ENCODE data around the gene MAP4.
"Not testable (repeated sequence)": the region's sequence is repeated elsewhere in the genome, so short reads cannot be mapped to it uniquely, and the experiment has no call there.

Gene MAP4, protein sequence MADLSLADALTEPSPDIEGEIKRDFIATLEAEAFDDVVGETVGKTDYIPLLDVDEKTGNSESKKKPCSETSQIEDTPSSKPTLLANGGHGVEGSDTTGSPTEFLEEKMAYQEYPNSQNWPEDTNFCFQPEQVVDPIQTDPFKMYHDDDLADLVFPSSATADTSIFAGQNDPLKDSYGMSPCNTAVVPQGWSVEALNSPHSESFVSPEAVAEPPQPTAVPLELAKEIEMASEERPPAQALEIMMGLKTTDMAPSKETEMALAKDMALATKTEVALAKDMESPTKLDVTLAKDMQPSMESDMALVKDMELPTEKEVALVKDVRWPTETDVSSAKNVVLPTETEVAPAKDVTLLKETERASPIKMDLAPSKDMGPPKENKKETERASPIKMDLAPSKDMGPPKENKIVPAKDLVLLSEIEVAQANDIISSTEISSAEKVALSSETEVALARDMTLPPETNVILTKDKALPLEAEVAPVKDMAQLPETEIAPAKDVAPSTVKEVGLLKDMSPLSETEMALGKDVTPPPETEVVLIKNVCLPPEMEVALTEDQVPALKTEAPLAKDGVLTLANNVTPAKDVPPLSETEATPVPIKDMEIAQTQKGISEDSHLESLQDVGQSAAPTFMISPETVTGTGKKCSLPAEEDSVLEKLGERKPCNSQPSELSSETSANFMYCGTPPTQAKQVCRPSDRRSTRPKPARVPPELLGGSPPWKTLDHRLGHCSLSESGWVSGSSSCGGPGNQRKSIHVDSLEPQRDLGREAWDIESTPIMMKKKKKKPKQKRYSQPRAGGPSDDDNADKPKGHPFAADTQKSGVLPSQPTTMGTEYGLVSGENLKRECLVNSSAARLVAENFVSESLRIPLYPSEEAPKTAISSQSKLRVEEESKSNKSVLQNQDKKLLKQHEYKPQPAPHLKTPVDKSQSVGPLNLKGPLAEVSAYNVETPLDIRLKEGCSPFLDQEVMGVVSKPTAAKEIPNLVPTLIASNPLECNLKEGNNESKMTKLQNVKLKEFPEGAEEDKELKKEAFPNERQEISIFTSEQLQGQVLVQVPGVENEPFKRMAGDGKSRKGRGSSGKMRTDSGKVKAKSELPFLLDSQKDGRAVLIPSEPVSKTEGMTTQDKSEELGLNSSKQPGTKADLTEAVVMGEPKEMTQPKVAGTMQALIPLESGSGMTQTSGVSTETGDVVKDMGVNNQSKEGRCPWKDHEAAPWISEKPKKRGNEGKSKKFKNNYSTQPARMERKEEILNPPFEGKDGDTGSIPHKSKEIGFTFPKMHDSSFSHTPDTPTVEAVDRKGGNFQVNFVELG (N-terminal part only)

DNA sequence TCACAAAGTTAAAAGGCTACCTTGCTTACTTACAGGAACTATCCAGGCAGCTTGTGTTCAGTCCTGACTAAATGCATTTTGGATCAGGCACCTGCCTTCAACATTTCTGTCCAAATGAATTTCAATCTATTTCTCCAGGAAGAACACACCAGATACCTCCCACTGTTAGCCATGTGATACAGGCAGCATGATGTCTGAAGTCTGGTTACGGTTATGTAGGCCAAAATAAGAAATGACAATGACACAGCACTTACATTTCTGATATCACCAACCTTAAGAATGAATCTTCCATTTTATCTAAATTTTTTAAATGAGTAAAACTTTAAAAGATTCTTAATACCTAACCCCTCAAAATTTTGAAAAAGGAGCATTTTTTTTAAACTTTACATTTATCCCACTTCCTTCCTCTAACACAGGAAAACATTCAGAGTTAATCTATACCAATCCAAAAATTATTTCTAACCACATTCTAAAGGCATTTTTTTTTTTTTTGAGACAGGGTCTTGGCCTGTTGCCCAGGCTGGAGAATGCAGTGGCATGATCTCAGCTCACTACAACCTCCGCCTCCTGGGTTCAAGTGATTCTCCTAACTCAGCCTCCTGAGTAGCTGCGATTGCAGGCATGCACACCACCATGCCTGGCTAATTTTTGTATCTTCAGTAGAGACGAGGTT lies at the start of gene MAP4:
Gene MAP4 (minus strand): TSS at position 116 of the 673 bp plus-strand sequence. CDS start 17,556 bp downstream, outside the sequence.
- DNase-seq (ENCODE audit: low read depth in 2 of 3, low spot score in 1 of 3): no peak

DNA sequence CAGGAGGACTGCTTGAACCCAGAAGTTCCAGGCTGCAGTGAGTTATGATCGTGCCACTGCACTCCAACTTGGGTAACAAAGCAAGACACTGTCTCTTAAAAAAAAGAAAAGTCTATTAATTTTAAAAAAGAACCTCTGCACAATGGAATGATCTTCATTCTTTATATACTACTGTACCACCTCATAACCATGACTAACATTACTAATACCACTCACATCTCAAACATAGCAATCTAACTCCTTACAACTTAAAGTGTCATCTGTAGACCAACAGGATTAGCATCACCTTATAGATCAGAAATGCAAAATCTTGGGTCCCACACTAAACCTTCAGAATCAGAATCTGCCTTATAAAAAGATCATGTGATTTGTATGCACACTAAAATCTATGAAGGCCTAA lies 48.8 kb upstream of the MAP4 start:
- DNase-seq (ENCODE audit: low read depth in 2 of 3, low spot score in 1 of 3): no peak

DNA sequence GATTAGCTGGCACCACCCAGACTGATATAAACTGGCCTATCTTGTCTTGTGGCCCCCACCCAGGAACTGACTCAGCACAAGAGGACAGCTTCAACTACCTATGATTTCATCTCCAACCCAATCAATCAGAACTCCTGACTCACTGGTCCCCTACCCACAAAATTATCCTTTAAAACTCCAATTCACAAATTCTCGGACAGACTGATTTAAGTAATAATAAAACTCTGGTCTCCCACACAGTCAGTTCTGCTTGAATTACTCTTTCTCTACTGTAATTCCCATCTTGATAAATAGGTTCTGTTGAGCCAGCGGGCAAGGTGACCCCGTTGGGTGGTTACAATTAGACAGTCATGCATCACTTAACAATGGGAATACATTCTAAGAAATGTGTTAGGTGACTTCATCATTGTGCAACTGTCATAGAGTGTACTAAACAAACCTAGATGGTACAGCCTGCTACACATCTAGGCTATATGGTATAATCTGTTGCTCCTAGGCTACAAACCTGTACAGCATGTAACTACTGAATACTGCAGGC lies 48.1 kb upstream of the MAP4 start:
- no peak for DNase-seq (ENCODE audit: low read depth in 2 of 3, low spot score in 1 of 3)

DNA sequence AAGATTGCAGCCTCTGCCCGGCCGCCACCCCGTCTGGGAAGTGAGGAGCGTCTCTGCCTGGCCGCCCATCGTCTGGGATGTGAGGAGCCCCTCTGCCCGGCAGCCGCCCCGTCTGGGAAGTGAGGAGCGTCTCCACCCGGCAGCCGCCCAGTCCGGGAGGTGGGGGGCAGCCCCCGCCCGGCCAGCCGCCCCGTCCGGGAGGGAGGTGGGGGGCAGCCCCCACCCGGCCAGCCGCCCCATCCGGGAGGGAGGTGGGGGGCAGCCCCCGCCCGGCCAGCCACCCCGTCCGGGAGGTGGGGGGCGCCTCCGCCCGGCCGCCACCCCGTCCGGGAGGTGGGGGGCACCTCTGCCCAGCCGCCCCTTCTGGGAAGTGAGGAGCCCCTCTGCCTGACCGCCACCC lies 45.4 kb upstream of the MAP4 start:
- not testable (repeated sequence) for DNase-seq (ENCODE audit: low read depth in 2 of 3, low spot score in 1 of 3)

DNA sequence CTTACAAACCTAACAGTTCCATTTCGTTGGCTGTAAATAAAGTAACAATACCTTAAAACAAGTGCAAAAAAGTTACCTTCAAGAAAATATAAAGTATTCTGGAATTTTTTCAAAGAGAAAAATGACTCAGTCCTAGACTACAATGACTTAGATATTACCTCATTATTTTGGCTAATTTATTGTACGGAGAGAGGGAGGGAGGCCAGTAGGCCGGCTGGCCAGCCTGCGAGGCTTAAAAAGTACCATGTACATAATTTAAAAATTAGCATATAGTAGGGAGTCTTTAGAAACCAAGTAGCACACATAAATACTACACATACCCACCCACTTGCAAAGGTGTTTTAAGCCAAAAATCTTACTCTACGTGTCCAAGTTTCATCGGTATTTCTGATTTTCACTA lies 41.9 kb upstream of the MAP4 start:
- DNase-seq (ENCODE audit: low read depth in 2 of 3, low spot score in 1 of 3): no peak

DNA sequence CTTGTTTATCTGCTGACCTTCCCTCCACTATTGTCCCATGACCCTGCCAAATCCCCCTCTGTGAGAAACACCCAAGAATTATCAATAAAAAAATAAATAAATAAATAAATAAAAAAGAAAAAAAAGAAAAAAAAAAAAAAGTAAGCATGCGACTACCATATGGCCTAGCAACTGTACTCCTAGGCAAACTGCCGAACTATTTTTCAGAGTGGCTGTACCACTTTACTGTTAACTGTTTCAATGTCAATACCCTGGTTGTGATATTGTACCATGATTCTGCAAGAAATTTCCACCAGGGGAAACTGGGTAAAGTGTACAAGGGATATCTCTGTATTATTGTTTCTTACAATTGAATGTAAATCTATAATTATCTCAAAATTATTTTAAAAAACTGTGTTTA lies 41.3 kb upstream of the MAP4 start:
- no peak for DNase-seq (ENCODE audit: low read depth in 2 of 3, low spot score in 1 of 3)

DNA sequence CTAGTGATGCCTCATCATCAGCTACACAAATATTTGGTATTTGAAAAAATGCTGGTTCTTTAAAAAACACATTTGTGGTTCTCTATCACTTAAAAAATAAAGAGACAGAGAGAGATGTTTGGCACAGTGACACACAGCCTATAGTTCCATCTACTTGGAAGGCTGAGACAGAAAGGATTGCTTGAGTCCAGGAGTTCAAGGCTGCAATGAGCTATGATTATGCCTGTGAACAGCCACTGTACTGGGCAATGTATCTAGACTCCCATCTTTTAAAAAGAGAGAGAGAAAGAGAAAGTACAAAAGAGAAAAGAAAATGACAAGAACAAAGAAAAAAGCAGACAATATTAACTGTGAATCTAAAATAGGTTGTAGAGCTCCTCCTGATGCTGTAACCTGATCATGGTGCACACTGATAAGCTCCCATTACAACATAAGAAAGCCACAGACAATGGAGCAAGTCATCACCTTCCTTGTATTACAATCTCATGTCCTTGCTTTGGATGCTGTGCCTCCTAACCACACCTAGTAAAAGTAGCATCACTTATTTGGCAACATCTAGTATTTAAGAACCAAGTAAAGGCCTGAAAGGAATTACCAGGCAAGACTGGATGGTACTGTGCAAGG lies 31.7 kb upstream of the MAP4 start:
- no peak for DNase-seq (ENCODE audit: low read depth in 2 of 3, low spot score in 1 of 3)

DNA sequence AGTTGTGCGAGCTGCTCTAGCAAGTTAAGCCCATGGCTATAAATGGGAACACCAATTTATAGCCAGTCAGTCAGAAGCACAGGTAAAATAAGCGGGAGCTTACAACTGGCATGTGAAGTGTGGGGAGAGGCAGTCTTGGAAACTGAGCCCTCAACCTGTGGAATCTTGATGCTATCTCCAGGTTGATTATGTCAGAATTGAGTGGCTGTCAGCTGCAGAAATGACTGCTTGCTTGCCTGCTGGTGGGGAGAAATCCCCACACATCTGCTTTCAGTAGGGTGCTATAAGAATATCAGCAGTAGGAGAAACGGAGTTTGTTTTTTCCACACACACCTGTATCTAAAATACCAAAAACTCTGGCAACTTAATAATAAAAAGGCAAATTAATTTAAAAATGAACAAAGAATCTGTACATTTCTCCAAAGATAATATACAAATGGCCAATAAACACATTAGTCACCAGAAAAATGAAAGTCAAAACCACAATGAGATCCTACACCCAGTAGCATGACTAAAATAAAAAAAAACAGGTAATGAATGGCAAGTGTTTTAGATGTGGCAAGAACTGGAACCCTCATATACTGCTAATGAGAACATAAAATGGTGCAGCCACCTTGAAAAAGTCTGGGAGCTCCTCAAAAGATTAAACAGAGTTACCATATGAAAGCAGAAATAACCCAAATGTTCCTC lies 26.0 kb upstream of the MAP4 start:
- no peak for DNase-seq (ENCODE audit: low read depth in 2 of 3, low spot score in 1 of 3)

DNA sequence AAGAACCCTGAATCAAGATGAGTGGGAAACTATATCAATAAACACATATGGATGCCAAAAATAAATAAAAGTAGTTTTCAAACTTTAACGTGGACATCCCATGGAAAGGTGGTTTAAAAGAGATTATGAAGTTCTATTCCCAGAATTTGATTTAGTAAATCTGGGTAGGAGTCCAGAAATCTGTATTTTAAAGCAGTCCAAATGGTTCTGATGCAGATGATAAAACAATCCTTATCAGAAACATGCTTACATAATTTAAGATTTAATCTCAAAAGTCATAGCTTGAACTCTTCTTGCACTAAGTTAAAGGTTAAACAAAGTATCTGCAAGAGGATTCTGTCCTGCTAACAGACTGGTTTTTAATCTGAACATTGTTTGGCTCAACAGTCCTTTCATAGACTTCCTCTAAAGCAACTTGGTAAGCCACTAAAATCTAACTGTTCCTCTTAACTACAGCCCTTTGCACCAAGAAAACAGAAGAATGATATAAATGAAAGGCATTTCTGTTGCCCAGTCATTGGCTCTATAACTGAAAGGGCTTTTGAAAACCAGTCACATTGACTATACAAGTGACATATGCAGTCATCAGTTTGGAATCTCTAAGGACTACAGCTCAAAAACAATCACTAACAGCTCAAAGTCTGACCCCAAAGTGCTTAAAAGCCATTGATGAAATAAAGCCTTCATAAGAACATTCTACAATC lies 23.4 kb upstream of the MAP4 start:
- no peak for DNase-seq (ENCODE audit: low read depth in 2 of 3, low spot score in 1 of 3)

DNA sequence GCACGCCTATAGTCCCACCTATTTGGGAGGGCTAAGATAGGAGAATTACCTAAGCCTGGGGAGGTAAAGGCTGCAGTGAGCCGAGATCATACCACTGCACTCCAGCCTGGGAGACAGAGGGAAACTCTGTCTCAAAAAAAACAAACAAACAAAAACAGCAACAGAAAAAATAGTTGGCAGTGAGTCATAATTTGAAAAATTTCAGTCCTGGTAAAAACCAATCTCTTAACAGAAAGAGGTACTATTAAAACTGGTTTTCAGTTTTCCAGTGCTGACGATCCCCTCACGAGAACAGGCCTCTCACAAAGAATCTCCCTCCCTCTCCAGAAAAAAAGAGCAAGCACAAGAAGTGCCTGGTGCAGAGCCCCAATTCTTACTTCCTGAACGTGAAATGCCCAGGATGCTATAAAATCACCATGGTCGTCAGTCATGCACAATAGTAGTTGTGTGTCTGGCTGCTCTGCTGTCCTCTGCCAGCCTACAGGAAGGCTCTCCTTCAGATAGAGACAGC lies 22.8 kb upstream of the MAP4 start:
- no peak for DNase-seq (ENCODE audit: low read depth in 2 of 3, low spot score in 1 of 3)

DNA sequence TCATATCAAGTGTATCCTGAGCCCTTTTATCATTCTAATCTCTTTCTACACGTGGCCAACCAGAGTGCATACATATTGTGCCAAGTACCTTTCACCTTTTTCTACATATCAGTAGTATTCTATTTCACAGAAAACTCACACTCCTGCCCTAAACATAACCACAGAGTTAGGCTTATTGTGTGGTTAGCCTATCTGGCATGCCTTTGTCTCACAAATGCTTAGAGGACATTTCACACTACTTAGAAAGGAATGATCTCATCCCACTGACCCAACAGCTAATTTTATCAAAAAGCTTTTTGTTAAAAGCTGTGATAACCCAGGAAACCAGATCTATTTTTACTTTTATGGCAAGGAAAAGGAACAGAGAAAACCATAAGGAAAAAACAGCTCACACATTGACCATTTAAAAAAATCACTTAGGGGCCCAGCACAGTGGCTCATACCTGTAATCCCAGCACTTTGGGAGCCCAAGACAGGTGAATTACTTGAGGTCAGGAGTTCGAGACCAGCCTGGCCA lies 17.8 kb upstream of the MAP4 start:
- DNase-seq (ENCODE audit: low read depth in 2 of 3, low spot score in 1 of 3): no peak

DNA sequence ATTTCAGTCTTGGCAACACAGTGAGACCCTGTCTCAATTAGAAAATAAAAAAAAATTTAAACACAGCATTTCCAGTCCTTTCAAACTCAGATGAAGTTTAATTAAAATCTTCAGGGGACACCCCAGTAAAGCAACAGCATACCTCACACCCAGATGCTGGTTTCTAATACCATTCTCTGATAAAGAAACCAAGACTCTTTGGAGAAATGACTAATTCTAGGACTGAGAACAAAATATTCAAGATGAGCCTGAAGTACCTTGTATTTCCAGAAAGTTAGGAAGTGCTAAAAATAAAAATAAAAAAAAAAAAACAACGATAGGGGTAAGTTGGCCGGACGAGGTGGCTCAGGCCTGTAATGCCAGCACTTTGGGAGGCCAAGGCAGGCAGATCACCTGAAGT lies 14.0 kb upstream of the MAP4 start:
- no peak for DNase-seq (ENCODE audit: low read depth in 2 of 3, low spot score in 1 of 3)

DNA sequence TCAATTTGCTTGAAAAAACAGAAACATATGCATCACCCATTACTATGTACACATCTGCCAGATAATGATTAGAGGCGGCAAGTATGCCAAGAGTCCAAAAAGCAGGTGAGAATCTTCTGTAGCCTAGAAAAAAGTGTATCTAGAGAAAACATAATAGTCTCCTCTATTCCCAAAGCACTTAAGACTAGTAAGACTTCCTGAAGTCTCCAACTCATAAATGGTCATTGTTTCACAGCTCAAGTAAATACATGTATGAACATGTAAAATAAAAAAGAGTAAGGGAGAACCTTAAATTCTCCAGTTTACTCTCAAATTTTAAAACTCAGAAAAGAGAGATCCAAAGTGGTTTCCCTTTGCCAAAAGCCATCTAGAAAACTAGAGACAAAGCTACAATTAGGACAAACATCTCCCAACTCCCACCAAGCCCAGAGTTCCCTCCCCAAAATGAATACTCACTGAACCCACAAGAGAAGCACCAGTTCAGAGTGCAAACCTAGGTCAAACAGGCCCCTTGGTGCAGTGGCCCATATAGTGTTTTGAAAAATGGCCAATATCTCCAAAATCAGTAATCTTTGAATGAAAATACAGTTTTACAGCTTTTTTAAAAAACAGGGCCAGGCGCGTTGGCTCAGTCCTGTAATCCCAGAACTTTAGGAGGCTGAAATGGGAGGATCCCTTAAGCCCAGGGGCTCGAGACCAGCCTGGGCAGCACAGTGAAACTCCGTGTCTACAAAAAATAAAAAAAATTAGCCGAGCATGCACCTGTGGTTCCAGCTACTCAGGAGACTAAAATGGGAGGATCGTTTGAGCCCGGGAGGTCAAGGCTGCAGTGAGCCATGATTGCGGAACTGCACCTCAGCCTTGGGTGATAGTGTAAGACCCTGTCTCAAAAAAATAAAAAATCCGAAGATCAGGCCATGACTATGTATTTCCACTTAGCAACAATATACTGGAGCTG lies 11.0 kb upstream of the MAP4 start:
- DNase-seq (ENCODE audit: low read depth in 2 of 3, low spot score in 1 of 3): no peak

DNA sequence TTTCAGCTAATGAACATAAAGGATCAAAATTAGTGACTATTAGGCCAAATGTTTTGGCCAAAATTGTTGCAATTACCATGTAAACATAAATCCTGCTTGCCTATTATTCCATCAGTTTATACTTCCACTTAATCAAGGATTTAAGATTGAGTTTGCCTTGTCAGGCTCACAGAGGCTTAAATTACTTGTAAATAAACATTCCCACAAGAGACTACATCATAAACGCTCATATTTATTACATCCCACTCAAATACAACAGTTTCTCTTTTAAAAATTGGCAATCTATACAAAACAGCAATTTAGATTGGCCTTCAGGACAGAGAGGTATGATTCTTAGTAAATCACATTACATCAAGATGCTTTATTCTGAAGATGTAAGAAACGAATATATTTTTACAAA lies 9.9 kb upstream of the MAP4 start:
- no peak for DNase-seq (ENCODE audit: low read depth in 2 of 3, low spot score in 1 of 3)

DNA sequence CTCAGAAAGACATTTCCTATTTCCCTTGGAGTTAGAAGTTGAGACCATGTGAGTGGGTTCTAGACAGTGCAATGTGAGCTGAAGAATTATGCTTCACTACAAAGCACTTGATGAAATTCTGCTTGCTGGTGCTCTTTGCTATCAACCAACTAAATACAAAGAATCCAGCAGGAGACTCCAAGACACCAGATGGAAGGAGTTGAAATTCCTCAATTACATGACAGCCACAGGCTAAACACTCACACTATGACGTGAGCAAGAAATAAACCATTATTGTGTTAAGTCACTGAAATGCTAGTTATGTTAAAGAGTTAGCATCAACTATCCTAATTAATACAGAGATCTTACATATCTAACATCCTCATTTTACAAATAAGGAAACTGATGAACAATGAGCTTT lies 8.2 kb upstream of the MAP4 start:
- DNase-seq (ENCODE audit: low read depth in 2 of 3, low spot score in 1 of 3): no peak

DNA sequence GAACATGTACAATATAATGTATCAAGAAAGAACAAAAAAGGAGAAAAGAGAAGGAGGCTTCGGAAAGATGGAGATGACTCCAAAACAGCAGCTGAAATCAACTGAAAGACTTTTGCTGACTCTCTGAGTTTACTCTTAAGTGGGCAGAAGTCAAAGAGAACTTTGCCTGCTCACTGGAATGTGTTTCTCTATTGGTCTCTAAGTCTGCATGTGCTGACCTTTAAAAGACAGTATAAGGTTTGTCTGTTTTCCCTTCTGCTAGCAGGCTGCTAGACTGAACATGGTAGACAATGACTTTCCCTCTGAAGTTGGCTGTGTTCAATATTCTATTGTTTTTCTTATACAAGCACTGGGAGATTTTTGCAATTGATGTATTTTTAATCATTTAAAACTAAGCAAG lies 7.2 kb upstream of the MAP4 start:
- DNase-seq (ENCODE audit: low read depth in 2 of 3, low spot score in 1 of 3): no peak

DNA sequence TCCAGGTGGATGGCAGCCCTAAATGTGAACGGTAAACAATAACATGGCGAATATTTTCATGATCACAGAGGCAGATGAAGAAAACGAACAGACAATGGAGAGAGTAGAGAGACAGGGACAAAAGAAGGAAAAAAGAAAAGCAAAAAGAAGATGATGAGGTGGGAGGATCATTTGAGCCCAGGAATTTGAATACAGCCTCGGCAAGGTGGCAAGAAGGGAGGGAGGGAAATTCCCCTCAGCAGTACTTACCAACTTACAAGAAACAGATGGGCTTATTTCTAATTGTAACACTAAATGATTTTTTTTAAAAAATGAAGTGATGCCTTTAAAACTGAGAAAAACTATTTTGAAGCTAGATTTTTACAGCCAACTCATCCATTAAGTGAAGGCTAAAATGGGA lies 6.0 kb upstream of the MAP4 start:
- no peak for DNase-seq (ENCODE audit: low read depth in 2 of 3, low spot score in 1 of 3)
